CD4-positive, alpha-beta T cell treated with Interleukin-4 for 1 hour (primary cell): ENCODE measurements around the gene FASN.

ENCODE experiments used
- DNase-seq, 2 donors: peaks; one replicate each; pipeline ENCODE4 v3.0.0-alpha.2; 2020 to 2022

The FASN gene

DNA sequence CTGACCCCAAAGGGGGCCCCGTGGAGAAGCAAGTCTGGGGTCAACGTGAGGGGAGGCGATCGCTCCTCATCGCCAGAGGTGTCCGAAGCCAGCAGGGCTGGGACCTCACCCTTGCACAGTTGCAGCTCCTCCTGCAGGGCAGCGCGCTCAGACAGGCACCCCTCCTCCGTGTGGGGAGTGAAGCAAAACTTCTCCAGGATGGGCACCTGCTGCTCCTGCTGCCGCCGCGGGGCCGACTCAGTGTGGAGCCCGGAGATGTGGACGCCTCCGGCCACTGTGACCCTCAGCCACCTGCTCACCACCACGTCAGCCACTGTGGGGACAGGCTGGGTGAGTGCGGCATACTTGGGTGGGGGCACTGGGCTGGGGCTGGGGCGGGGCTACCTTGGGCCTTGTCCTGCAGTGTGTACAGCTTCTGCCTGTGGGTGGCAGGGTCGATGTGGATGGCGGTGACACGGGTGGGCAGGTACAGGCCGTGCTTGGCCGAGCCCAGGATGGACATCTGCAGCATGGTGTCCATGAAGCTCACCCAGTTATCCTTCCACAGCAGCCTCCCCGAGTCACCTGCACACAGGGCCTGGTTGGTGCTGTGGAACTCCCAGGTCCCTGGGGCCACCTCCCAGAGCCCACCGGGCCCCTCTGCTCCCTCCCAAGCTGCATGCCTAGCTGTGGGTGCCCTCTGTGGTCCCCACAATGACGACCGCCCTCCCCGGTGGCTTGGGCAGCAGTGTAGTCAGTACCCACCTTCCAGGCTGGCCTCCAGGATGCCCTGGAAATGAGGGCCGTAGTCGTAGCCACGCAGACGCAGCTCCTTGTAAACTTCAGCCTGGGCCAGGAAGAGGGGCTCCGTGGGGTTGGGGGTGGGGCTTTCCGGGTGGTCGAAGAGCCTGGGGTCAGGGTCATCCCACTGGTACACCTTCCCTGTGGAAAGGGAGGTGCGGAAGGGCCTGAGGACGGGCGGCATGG lies 10.8 kb downstream of the FASN start:
- no peak for DNase-seq

DNA sequence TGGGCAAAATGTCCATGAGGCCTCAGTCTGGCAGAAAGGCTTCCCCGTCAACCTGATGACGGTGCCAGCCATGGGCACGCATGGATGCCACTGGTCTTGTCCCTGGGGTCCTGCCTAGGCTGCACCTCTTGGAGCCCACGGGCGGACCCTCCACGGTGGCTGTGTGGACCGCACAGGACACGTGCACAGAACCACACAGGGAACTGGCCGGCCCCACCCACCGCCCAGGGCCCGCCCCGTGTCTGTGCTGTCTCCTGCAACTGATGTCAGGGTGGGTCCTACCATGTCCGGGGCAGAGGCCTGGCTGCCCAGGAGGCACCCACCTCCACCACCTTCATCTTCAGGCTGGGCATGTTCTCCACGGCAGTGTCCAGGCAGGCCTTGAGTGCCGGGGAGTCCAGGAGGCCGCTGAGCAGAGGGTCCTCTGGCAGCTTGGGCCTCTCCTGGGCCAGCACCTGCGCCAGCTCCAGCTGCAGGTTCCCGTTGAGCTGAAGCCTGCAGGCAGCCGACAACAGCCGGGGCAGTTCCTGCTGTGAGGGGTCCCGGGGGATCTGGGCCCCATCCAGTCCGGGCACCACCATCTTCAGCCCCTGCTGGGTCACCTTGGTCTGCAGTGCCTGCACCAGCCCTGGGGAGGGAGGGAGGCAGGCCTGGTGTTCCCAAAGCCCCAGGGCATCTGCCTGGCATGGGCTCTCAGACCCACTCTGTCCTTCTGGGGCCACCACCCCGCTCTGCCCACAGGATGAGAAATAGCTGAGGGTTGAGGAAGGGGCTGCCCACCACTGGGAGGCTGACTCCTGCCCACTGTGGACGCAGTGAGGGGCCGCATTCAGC lies 11.9 kb downstream of the FASN start:
- no peak for DNase-seq

DNA sequence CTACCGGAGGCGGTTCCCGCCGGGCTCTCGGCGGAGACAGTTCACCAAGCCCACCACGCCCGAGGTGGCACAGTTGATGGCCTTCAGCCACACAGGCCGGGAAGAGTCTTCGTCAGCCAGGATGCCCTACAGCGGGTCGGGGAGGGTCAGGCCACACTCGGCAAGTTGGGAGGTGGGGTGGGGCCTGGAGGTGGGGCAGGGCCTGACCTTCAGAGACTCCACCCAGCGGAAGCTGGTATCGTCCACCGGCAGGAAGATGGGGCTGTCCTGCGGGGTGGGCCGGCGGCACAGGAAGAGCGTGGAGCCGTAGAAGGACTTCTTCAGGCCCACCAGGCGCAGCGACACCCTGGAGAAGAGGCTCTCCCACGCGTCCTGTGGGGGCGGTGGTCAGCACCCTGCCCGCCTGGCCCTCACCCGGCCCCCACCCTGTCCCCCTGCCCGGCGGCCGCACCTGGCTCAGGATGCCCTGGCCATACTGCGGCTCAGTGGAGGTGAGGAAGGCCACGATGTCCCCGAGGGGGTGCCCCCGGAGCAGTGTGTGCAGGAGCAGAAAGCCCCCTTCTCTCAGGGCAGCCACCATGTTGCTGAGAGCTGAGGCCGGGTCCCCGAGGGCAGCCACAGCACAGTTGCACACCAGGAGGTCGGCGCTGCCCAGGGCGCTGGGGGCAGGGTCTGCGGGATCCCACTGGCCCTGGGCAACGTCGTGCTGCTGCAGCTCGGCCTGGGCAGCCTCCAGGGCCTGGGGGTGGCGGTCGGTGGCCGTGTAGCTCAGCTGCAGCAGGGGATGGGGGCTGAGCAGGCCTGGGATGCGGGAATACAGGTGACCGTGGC lies 12.8 kb downstream of the FASN start:
- DNase-seq, result no peak

DNA sequence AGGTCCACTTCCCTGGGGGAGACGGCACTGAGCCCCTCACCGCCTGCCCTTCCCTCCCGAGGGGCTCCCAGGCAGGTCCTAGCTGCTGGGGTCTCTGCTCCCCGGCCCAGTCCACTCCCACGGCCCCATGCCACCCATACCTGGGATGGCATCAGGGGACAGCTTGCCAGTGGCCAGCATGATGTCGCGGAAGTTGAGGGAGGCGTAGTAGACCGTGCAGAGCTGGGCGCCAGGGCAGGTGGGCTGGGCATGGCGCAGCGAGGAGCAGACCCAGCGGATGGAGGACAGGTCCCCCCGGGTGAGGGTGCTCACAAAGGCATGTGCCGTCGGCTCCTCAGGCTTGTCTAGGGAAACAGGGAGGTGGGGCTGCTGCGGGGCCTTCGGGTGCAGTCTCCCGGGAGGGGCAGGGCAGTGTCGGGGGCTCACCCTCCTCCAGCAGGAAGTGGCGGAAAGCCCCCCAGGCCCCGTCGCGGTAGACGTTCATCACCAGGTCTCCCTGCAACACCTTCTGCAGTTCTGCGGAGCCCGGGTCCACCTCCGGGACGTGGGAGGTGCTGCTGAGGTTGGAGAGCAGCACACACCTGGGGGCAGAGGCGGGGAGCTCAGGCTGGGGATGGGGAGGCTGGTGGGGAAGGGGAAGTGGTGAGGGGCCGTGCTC lies 13.5 kb downstream of the FASN start:
- DNase-seq, result no peak

DNA sequence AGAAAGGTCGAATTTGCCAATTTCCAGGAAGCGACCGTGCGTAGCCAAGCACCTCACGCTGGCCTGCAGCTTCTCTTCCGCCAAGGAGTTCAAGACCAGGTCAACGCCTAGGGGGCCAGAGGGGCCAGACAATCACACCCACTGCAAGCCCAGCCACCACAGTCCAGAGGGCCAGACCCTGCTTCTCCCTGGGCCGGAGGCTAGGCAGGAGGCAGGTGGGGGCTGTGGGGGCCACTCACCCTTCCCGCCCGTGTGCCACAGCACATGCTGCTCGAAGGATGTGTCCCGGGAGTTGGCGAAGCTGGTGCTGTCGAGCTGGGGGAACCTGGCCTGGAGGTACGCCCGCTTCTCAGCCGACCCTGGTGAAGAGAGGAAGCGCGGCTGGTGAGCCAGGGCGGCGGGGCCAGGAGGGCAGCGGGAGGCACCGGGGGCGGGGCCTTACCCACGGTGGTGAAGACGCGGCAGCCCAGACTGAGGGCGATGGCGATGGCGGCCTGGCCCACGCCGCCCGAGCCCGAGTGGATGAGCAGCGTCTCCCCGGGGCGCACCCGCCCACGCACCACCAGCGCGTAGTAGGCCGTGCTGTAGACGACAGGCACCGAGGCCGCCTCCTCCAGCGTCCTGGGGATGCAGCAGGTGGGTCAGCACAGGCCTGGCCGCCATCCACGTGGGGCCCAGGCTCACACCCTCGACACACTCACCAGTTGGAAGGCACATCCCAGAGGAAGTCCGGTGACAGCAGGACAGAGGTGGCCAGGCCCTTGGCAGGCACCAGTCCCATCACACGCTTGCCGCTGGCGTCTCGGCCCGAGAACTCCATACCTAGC lies 14.3 kb downstream of the FASN start:
- no peak for DNase-seq

DNA sequence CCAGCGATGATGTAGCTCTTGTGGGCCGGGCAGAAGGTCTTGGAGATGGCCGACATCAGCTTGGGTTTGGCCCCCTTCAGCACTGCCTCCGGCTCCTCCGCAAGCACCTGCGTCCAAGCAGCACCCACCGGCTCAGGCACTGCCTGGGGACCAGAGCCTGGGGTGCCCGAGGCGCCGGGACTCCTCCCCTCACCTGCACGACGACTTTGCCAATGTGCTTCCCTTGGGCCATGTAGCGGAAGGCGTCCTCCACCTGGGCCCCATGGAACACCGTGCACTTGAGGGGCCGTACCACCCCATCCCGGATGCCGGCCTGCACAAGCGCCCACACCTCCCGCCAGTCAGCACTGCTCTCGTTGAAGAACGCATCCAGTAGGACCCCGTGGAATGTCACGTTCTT lies 15.0 kb downstream of the FASN start:
- DNase-seq, result no peak

DNA sequence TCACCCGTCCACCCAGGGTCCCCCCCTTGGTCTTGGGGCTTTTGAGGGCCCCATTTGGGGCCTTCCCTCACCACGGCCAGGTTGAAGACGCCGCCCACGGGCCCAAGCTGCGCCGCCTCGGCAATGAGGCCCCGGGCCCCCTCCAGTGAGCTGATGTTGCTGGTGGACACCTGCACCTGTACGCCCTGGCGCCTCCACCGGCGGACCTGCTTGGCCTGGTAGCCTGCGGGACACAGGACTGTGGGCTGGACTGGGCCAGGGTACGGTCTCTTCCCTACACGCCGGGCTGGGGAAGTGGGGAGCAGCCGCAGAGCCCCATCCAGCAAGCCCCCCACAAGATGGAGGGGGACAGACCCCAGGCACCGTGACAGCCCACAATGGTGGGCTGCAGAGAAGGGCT lies 15.6 kb downstream of the FASN start:
- no peak for DNase-seq

DNA sequence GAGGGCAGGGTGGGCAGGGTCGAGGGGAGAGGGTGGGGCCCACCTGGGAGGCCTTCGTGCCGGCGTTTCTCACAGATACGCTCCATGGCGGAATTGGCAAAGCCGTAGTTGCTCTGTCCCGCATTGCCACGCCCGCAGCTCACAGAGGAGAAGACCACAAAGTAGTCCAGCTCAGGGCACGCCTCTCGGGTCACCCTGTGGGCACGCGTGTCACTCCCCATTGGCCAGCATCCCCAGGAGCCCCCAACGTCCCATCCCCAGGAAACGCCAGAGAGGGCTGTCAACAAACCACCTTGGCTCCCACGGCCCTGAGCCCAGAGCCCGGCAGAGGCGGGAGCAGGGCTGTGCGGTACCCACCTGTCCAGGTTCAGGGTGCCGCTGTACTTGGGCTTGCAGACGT lies 16.1 kb downstream of the FASN start:
- DNase-seq, result no peak

DNA sequence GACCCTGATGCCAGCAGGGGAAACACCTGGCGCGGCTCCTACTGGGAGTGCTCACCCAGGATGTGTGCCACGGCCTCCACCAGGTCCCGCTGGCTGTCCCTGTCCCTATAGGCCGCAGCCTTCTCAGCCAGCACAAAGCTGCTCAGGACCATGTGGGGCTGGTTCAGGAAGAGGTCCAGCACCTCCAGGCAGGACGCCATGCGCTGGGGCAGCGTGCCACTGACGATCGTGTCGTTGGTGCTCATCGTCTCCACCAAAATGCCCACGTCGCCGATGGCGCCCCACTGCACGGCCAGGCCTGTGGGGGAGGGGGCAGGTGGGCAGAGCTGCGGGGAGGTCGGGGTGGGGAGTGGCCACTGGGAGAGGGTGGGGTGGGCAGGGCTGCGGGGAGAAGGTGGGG lies 16.5 kb downstream of the FASN start:
- DNase-seq, result no peak

DNA sequence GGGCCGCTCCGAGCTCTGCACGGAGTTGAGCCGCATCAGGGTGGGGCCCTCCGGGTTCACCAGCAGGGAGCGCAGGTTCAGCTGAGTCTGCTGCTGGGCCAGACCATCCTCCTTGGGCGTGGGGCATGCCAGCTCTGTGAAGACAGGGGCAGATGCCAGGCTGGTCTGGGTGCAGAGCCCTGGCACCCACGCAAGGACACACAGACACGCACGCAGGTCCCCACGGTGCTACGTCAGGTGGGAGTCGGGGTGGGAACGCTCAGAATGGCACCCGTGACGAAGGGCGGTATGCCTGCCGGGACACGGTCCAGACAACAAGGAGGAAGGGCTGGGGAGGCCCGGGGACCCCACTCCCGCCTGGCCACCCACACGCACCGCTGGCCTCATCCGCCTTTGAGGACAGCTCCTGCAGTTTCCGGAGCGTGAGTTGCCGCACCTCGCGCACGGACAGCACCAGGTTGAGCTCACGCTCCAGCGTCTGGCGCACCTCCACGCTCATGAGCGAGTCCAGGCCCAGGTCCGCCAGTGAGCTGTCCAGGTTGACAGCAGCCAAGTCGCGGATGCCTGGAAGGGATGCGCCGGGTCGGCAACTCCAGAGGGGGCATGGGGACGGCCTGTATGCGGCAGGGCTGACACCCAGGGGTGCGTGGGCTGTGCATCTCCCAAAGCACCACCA lies 17.1 kb downstream of the FASN start:
- no peak for DNase-seq

DNA sequence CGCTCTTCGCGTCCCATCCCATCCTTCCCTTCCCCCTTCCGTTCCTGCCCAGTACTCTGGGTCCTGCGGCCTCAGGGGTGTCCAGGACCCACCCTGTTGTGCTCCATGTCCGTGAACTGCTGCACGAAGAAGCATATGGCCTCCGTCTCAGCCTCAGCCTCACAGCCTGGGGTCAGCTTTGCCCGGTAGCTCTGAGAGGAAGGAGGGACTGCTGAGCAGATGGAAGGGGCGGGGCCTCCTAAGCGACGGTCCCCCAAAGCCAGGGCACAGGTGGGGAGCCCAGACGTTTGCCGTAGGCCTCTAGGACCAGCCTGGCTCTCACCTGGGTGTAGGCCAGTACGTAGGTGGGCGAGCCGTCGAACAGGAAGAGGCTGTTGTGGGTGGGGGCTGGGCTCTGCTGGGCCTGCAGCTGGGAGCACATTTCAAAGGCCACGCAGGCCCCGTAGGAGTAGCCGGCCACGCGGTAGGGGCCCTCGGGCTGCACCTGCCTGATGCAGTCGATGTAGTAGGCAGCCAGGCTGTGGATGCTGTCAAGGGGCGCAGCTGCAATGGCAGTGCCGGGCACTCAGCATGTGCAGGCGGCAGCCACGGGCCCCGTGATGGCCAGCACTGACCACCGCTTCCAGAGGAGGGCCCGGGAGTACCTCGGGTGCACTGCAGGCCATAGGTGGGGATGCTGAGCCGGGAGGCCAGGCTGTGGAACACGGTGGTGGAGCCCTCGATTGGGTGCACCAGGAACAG lies 17.8 kb downstream of the FASN start:
- no peak for DNase-seq

DNA sequence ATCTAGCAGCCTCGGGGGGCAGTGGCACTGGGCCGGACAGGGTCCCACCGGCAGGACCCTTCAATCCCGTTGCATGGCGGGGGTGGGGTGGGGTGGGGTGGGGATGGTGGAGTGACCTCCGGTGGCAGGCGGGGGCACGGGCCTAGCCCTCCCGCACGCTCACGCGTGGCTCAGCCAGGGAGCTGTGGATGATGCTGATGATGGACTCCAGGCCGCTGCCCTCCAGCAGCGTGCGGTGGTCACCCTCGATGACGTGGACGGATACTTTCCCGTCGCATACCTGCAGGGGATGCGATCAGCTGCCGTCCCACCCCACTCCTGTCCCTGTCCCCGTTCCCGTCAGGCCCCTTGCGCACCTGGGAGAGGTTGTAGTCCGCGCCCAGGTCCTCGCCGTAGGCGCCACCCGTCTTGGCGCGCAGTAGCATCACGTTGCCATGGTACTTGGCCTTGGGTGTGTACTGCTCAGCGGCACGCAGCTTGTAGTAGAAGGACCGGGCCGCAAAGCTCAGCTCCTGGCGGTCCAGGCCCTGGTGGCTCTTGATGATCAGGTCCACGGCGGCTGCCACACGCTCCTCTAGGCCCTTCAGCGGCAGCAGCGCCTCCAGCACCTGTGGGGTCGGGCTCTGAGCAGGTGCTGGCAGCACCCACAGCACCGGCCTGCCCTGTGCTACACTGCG lies 18.9 kb downstream of the FASN start:
- DNase-seq, result no peak

DNA sequence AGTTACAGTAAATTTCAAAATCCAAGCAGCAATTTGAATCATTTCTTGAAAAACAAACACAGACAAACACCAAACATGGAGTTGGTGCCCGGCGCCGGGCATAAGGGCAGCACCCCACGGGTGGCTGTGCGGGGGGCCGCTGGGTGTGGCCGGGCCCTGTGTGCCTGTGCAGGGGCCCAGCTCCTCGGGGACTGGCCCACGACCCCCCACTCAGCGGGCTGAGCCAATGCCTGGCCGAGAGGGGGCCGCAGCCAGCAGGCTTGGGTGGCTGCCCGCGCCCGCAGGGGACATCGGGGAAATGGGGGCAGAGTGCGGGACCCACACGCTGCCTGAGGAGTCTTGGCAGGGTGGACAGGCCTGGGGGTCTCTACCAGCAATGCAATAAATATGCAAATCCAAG lies 19.6 kb downstream of the FASN start:
- DNase-seq, result no peak

DNA sequence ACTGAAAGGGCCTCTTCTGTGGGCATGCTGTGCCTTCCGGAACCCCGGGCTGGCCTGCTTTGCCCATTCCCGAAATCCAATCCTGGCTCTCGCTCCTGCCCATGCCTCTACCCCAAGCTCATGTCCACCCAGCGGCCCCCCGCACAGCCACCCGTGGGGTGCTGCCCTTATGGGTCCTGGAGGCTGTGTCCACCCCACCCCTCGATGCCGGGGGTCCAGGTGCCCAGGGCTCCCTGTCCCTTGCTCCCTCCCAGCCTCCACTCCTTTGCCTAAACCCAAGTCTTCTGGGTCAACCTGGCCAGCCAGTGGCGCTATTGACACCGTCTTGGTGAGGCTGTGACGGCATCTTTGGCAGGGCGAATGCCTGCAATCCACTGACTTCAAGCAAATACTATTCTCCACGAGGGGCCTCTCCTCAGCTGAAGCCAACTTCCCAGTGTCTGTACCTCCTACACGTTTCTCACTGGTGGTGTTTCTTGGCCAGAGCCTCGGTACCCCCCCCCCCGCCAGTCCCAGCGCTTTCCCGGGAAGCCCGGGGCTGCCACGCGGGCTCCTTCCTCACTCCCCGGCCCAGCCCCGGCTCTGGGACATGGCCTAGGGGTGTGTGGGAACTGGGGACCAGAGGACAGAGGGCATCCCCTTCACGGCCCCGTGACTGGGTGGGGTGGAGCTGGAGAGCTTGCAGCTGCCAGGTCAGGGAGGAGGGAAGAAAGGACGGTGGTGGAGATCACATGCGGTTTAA lies 20.2 kb downstream of the FASN start:
- DNase-seq, result no peak

DNA sequence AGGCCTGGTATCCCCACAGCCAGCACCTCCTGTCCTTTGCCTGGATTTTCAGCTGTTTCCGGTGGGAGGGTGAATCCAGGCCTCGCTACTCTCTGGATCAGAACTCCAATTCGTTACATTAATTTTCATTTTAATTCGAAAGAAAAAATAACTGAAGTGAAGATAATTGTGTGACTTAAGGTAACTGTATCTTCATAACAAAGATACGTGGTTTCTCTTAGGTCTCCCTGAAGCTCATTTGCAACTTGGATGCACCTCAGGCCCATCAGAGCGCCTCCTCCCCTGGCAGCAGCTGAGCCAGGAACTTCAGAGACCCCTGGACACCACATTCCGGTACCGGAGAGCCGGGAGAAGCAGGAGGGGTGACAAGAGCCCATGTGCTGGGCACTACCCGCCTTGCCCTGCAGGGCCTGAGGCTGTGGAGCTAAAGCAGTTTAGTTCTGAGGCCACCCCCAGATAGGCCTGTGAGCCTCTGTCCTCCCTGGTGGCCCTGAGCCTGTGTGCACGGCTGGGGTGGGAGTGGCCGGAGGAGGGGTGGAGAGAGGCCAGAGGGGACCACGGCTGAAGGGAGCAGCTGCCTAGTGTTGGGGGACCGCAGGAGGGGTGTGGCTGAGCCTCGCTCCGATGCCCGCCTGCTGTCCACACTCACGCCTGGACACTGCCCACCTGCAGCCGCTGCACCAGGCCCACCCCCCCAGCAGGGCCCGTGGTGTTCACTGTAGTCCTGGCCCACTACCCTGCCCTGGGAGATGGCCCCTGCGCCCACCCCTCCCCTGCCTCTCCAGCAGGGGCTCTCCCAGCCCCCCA lies 21.0 kb downstream of the FASN start:
- no peak for DNase-seq

DNA sequence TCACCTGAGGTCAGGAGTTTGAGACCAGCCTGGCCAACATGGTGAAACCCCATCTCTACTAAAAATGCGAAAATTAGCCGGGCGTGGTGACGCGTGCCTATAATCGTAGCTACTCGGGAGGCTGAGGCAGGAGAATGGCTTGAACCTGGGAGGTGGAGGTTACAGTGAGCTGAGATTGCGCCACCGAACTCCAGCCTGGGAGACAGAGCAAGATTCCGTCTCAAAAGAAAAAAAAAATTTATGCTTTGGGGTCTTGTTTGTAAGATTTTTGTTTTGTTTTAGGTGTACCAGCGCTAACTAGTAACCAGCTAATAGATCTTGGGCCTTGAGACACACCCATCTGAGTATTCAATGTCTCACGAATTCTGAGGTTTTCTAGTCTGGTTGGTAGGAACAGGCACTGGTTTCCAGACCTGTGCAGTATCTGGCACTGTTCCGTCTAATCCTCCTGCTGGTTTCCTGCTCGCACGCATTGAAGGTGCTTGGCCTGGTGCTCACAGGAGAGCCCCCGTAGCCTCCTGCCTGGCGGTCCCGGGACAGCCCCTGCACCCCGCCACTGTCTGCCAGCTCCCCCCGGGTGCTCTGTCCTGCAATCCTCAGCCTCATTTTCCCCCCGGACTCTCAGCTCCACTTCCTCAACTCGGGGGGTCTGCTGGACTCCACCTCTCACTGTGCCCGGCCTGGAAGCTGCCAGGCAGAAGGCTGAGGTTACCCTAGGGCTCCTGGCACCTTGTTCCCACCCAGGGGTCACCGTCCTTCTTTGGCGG lies 21.8 kb downstream of the FASN start:
- no peak for DNase-seq

DNA sequence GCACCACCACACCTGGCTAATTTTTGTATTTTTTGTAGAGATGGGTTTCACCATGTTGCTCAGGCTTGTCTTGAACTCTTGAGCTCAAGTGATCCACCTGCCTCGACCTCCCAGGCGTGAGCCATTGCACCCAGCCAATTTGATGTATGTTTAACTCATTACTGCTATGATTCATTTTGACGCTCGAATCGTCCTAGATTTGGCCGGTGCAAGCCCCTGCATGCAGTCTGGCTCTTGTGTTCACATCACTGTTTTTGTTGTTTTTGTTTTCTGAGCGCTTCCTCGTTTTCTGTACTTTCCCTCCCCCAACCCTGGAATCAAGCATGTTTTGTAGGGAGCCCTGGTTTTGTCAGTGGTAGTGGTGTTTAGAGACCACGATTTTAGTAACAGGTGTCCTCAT lies 24.6 kb downstream of the FASN start:
- no peak for DNase-seq
